22Rv1 (cell line): ENCODE results near the gene TET3.

Experiments
- H3K27ac ChIP-seq: fragments of 450-650 bp; 2 replicates; pipeline ENCODE4 v1.5.1; 2017
- CTCF ChIP-seq: fragments of 450-650 bp; IDR thresholded peaks from 2 replicates; pipeline ENCODE4 v1.5.1; 2017; ENCODE audit warnings: mild to moderate bottlenecking
- ZFX ChIP-seq: fragments of 450-650 bp; IDR thresholded peaks from 2 replicates; pipeline ENCODE4 v1.6.1; 2017; ENCODE audit warnings: antibody characterized with exemption, borderline replicate concordance

TET3 gene

GRCh38 chr2:74028741-74029140 lies 44.0 kb downstream of the TET3 start:
- TF ChIP-seq ZFX (no peak), CTCF (no peak)
- no peak overlapping the region for H3K27ac ChIP-seq

- TF ChIP-seq ZFX (no peak), CTCF (no peak)
- H3K27ac ChIP-seq = no peak overlapping the region
These were observed 45.1 kb downstream of the TET3 start for GRCh38 chr2:74029714-74030397.

GRCh38 chr2:74031221-74031620 lies 46.5 kb downstream of the TET3 start:
- TF ChIP-seq CTCF (no peak), ZFX (no peak)
- no peak overlapping the region for H3K27ac ChIP-seq

GRCh38 chr2:74031959-74032287 lies 47.2 kb downstream of the TET3 start:
- TF ChIP-seq CTCF (no peak), ZFX (no peak)
- no peak overlapping the region for H3K27ac ChIP-seq

GRCh38 chr2:74033375-74033774 lies 48.7 kb downstream of the TET3 start:
- TF ChIP-seq ZFX = no peak
- no peak overlapping the region for H3K27ac ChIP-seq
